ENCODE measurements around the gene PYM1.
"Not testable (repeated sequence)": the region's sequence is repeated elsewhere in the genome, so short reads cannot be mapped to it uniquely, and the experiment has no call there.

The PYM1 gene

GRCh38 chr12:55940065-55940732, 12.5 kb upstream of the PYM1 start:
- peak; percentile 87 for DNase-seq (ENCODE audit: insufficient read length, low spot score)
- FAIRE-seq = peak; percentile 60

- FAIRE-seq (no peak), DNase-seq (ENCODE audit: insufficient read length, low spot score) (no peak)
These were observed 11.3 kb upstream of the PYM1 start for GRCh38 chr12:55938826-55939501.

- no peak for DNase-seq (ENCODE audit: insufficient read length, low spot score)
- FAIRE-seq = no peak
These were observed 10.3 kb upstream of the PYM1 start for GRCh38 chr12:55937981-55938380.

- no peak for FAIRE-seq
- no peak for DNase-seq (ENCODE audit: insufficient read length, low spot score)
These were observed 8.1 kb upstream of the PYM1 start for GRCh38 chr12:55935738-55936151.

- DNase-seq (ENCODE audit: insufficient read length, low spot score) (no peak), FAIRE-seq (no peak)
These were observed 7.1 kb upstream of the PYM1 start for GRCh38 chr12:55934773-55935172.

- FAIRE-seq (no peak), DNase-seq (ENCODE audit: insufficient read length, low spot score) (no peak)
These were observed 6.4 kb upstream of the PYM1 start for GRCh38 chr12:55933799-55934742.

GRCh38 chr12:55933169-55933798, 5.6 kb upstream of the PYM1 start:
- FAIRE-seq = no peak
- peak; percentile 72 for DNase-seq (ENCODE audit: insufficient read length, low spot score)

- FAIRE-seq = no peak
- no peak for DNase-seq (ENCODE audit: insufficient read length, low spot score)
These were observed 4.8 kb upstream of the PYM1 start for GRCh38 chr12:55932551-55932910.

GRCh38 chr12:55931780-55932550, 4.3 kb upstream of the PYM1 start:
- peak; percentile 35 for DNase-seq (ENCODE audit: insufficient read length, low spot score)
- FAIRE-seq = no peak

- FAIRE-seq = no peak
- no peak for DNase-seq (ENCODE audit: insufficient read length, low spot score)
These were observed 3.7 kb upstream of the PYM1 start for GRCh38 chr12:55931317-55931779.

GRCh38 chr12:55930771-55931316, 3.1 kb upstream of the PYM1 start, which contains the start of gene DGKA:
Gene DGKA, plus strand, starts transcription at chr12:55931162. Its CDS starts 5,342 bp downstream, at chr12:55936504.
- DNase-seq (ENCODE audit: insufficient read length, low spot score) (peak; percentile 57), FAIRE-seq (no peak)

- DNase-seq (ENCODE audit: insufficient read length, low spot score) = no peak
- FAIRE-seq = no peak
These were observed 1.7 kb upstream of the PYM1 start for GRCh38 chr12:55929306-55929791.

GRCh38 chr12:55926738-55927587, 731 bp downstream of the PYM1 start:
- DNase-seq (ENCODE audit: insufficient read length, low spot score) (peak; percentile 93), FAIRE-seq (peak; percentile 60)

- DNase-seq (ENCODE audit: insufficient read length, low spot score) (no peak), FAIRE-seq (no peak)
These were observed 1.6 kb downstream of the PYM1 start for GRCh38 chr12:55925870-55926737.

- no peak for DNase-seq (ENCODE audit: insufficient read length, low spot score)
- FAIRE-seq = no peak
These were observed 2.3 kb downstream of the PYM1 start for GRCh38 chr12:55925371-55925770.

- DNase-seq (ENCODE audit: insufficient read length, low spot score); FAIRE-seq: not testable (repeated sequence)
These were observed 4.0 kb downstream of the PYM1 start for GRCh38 chr12:55923648-55924047.

- DNase-seq (ENCODE audit: insufficient read length, low spot score) (no peak), FAIRE-seq (no peak)
These were observed 5.6 kb downstream of the PYM1 start for GRCh38 chr12:55922126-55922525.

GRCh38 chr12:55919032-55919431, 8.7 kb downstream of the PYM1 start:
- not testable (repeated sequence) for FAIRE-seq; DNase-seq (ENCODE audit: insufficient read length, low spot score)
